ENCODE results near the gene ABHD5. TPM values are rescaled to one million over a fixed set of nuclear protein-coding genes. Genes with fewer than 3 reads are reported as not detected.

ABHD5 gene
- polyA plus RNA-seq, 1 of the 3 experiments (the other 2 are of a cell fraction), result 10.4 TPM

DNA sequence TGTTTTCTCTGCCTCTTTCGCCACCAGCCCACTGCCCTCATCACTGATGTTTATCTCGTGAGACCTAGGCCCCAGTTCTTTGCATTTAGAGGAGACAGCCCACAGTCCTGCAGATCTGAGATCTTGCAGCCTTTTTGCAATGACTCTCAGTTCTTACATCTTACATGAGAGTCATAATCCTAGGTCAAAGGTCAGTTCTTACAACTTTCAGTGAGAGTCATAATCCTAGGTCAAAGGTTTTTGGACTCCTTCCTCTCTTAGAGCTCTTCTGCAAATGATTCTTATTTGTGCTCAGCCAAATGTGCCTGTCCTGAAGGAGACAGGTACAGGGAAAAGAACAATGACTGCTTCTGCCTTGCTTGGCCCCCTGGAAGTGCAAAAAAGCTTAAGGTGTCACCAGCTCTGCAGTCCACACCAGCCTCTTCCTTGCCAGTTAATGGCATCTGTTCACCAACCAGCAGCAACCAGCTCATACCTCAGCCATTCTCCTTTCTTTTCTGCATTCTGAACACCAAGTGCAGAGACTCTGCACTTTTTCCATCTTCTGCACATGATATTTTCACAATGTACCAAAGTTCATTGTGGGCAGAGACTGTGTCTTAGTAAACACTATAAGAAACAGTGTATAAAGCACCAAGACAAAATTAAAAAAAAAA lies 67.1 kb downstream of the ABHD5 start:
- WGBS (ENCODE audit: low lambda C conversion rate), result 90% methylated on average over 2 of the region's 2 CpGs
- no peak overlapping the region for H3K27ac ChIP-seq (ENCODE audit: low read depth in 2 of 2, low read length in 1 of 2)

DNA sequence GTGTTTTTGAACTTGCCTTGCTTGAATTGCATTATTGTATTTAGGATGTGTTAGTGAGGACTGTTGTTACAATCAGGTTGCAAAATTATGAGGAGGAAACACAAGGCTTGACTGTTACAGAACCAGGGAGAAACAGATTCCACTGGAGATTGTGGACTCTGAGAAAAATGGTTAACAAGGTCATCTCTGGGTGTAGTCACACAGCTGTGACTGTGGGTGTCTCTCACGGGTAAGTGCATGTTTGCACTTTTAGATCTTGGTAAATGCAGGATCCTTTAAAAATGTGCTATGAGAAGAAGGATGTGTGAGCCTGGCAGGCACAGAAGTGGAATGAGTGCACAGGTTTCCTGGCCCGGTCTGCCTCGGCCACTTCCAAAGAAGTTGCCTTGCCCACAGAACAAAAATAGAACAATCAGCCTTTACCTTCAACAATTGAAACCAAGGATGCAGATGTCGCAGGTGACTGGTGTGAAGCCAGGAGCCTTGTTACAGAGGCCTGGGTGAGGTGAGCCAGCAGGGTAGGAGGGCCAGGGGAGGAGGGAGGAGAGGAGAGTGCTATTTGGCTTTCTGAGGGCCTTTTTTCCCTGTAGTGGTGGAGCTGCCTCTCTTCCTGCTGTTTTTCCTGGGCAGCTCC lies 68.0 kb downstream of the ABHD5 start:
- WGBS (ENCODE audit: low lambda C conversion rate), result 89% methylated on average over 4 of the region's 4 CpGs
- peak overlapping the region; percentile 19; the same call in 1 of the 2 replicates for H2AFZ ChIP-seq (ENCODE audit: low read depth)
- H3K9me3 ChIP-seq, result no peaks in the 10 kb centered on the region
- H3K4me3 ChIP-seq (ENCODE audit: low read depth in 2 of 2, low read length in 1 of 2), result no peak overlapping the region
- H3K27me3 ChIP-seq (ENCODE audit: insufficient read depth), result no peaks in the 10 kb centered on the region
- peak overlapping the region; percentile 19 to 39; a peak in 2 of 4 replicates for H3K27ac ChIP-seq (ENCODE audit: low read depth in 2 of 2, low read length in 1 of 2)
- H3K79me2 ChIP-seq (ENCODE audit: insufficient read depth), result no peaks in the 10 kb centered on the region
- H3K9me2 ChIP-seq, result no peaks in the 10 kb centered on the region
- no peak for TF ChIP-seq RFX5 (IDR thresholded peaks at IDR 0.05; ENCODE audit: low read length)
- TF ChIP-seq, protein P1, sequence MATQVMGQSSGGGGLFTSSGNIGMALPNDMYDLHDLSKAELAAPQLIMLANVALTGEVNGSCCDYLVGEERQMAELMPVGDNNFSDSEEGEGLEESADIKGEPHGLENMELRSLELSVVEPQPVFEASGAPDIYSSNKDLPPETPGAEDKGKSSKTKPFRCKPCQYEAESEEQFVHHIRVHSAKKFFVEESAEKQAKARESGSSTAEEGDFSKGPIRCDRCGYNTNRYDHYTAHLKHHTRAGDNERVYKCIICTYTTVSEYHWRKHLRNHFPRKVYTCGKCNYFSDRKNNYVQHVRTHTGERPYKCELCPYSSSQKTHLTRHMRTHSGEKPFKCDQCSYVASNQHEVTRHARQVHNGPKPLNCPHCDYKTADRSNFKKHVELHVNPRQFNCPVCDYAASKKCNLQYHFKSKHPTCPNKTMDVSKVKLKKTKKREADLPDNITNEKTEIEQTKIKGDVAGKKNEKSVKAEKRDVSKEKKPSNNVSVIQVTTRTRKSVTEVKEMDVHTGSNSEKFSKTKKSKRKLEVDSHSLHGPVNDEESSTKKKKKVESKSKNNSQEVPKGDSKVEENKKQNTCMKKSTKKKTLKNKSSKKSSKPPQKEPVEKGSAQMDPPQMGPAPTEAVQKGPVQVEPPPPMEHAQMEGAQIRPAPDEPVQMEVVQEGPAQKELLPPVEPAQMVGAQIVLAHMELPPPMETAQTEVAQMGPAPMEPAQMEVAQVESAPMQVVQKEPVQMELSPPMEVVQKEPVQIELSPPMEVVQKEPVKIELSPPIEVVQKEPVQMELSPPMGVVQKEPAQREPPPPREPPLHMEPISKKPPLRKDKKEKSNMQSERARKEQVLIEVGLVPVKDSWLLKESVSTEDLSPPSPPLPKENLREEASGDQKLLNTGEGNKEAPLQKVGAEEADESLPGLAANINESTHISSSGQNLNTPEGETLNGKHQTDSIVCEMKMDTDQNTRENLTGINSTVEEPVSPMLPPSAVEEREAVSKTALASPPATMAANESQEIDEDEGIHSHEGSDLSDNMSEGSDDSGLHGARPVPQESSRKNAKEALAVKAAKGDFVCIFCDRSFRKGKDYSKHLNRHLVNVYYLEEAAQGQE (IDR thresholded peaks at IDR 0.05; ENCODE audit: low read depth, low read length), result 0 out of 2 replicates have a peak, but pooled peaks have one; percentile 17
- peaks cover 11% of the 10 kb centered on the region for H3F3A ChIP-seq (replicated peaks; ENCODE audit: insufficient read depth)
- H3K4me2 ChIP-seq, result 0 out of 2 replicates have a peak overlapping the region, but pooled peaks have one; percentile 3
- ChIA-PET CTCF (interaction anchor here (1.0 to 2.7 kb wide), 3 partner anchors 10 to 28 kb away, joined by 3 to 11 read pairs (median 4); no protein-coding TSS in a partner anchor), POLR2A (no interaction called here)
- no peak overlapping the region for H3K9ac ChIP-seq
- no peaks in the 10 kb centered on the region for H4K20me1 ChIP-seq (ENCODE audit: insufficient read depth)
- H3K36me3 ChIP-seq (replicated peaks in 1 of 2; ENCODE audit: control insufficient read depth in 1 of 2, insufficient read depth in 2 of 2, low read length in 1 of 2), result no peaks in the 10 kb centered on the region
- H3K4me1 ChIP-seq (ENCODE audit: control insufficient read depth in 1 of 2, insufficient read depth in 2 of 2, low read depth in 1 of 2, low read length in 1 of 2), result peaks cover 14 to 36% of the 10 kb centered on the region in 2 experiments; a peak in 3 of 4 replicates
- no peak for DNase-seq

More for the DNA sequence above, 67.1 kb downstream of the ABHD5 start:
- Histone ChIP-seq H4K20me1 (ENCODE audit: insufficient read depth) (no peaks in the 10 kb centered on the region), H2AFZ (ENCODE audit: low read depth) (no peak overlapping the region), H3K9me2 (no peaks in the 10 kb centered on the region), H3K4me2 (no peak overlapping the region), H3K9me3 (no peaks in the 10 kb centered on the region), H3K36me3 (replicated peaks in 1 of 2; ENCODE audit: control insufficient read depth in 1 of 2, insufficient read depth in 2 of 2, low read length in 1 of 2) (no peaks in the 10 kb centered on the region), H3K4me1 (ENCODE audit: control insufficient read depth in 1 of 2, insufficient read depth in 2 of 2, low read depth in 1 of 2, low read length in 1 of 2) (peaks cover 23 to 35% of the 10 kb centered on the region in 2 experiments; a peak in 3 of 4 replicates), H3K9ac (no peak overlapping the region), H3K4me3 (ENCODE audit: low read depth in 2 of 2, low read length in 1 of 2) (no peak overlapping the region), H3F3A (replicated peaks; ENCODE audit: insufficient read depth) (peaks cover 11% of the 10 kb centered on the region), H3K79me2 (ENCODE audit: insufficient read depth) (no peaks in the 10 kb centered on the region), H3K27me3 (ENCODE audit: insufficient read depth) (no peaks in the 10 kb centered on the region)
- no peak for DNase-seq
- ChIA-PET CTCF (interaction anchor here (1.0 to 2.7 kb wide), 2 partner anchors 8 to 11 kb away, joined by 3 to 11 read pairs; no protein-coding TSS in a partner anchor), POLR2A (no interaction called here)
- TF ChIP-seq CHD2 (IDR thresholded peaks at IDR 0.05; ENCODE audit: low read length, partially characterized antibody) (no peak), GATA2 (CRISPR knock-in tag; IDR thresholded peaks at IDR 0.05) (0 out of 2 replicates have a peak, but pooled peaks have one; percentile 6)
